AG04449 (cell line): ENCODE results near the gene VSTM1.

Source experiments
- CTCF ChIA-PET: fragments of 350-600 bp; formaldehyde crosslinking; extraction: SDS; loops from one replicate; lab custom pipeline; 2021; ENCODE audit warnings: antibody characterized with exemption; lab: Yijun Ruan, JAX
- POLR2A ChIA-PET: fragments of 400-600, 350-600 bp; formaldehyde crosslinking; extraction: SDS; loops from one replicate; lab custom pipeline; 2020; ENCODE audit warnings: antibody characterized with exemption, inconsistent platforms; lab: Yijun Ruan, JAX
- DNase-seq: peaks from one replicate; pipeline ENCODE4 v3.0.0-alpha.2; 2010; ENCODE audit warnings: low read depth, low spot score
- H3K4me3 ChIP-seq: 2 replicates; pipeline ENCODE4 v1.5.1; 2011; ENCODE audit warnings: low read depth, mild to moderate bottlenecking, control low read depth, low read length
- CTCF ChIP-seq: IDR thresholded peaks from one replicate; pipeline ENCODE4 v1.5.1; 2011; ENCODE audit warnings: mild to moderate bottlenecking, moderate library complexity, low read length, control low read depth, inconsistent platforms; ENCODE audit not compliant: insufficient read depth; ENCODE audit errors: missing control alignments

VSTM1 gene

DNA sequence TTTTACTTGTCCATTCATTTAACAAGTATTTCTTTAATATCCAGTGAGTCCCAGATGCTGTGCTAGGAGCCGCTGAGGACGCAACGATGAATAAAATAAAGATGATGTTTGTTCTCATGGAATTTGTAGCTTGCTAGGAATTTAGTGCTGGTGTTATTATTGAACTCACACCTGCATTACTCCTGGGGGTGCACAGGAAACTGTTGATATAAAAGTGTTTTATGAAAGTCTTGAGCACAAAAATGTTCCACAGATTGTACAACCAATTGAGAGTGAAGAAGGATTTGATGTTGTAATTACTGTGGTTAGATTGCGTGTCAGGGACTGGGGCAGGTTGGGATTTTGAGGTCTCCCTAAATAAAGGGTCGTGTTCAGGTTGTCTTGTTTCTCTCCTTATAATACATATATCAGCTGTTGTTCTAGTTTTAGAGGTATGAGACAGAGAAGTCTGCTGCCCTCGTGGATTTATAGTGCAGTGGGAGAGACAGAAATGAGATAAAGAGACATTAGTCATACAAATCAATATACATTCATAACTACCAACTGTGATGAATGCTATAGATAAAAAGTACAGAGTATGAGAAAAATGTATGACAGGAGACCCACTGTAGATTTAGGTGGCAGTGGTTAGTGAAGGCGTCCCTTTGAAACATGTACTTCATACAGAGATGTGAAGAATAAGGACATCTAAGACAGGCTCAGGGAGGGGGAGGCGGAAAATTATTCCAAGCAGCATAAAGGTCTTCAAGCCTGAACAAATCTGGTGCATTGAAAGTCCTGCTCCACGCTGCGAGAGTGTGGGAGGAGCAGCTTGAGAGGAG is 61.0 kb downstream of the VSTM1 start:
- TF ChIP-seq CTCF, result no peak
- no peak for DNase-seq
- ChIA-PET CTCF (interaction anchor here (1.1 kb wide), 1 partner anchor 21 kb away, joined by 3 read pairs; no protein-coding TSS in a partner anchor), POLR2A (no interaction called here)
- no peak overlapping the region for H3K4me3 ChIP-seq

- POLR2A ChIA-PET, result no interaction called here
- DNase-seq, result no peak
- no peak for TF ChIP-seq CTCF
- no peak overlapping the region for H3K4me3 ChIP-seq
- CTCF ChIA-PET, result interaction anchor here (0.9 kb wide), 2 partner anchors 22 to 208 kb away, joined by 3 read pairs; no protein-coding TSS in a partner anchor
These were observed 62.2 kb downstream of the VSTM1 start for GRCh38 chr19:54001496-54001895.

DNA sequence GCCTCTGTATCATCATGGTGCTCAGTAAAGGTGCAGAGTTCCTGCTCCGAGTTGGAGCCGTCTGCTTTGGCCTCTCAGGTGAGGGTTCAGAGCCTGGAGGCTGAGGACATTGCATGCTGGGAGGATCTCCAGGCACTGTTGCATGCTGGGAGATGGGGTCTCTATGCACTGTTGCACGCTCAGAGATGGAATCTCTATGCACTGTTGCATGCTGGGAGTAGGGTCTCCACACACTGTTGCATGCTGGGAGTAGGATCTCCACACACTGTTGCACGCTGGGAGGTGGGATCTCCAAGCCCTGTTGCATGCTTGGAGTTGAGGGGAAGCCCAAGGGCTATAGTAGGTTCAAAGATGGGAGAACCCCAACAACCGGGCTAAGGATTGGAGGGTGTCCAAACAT is 64.0 kb downstream of the VSTM1 start:
- POLR2A ChIA-PET, result no interaction called here

GRCh38 chr19:53998223-53998622 is 65.5 kb downstream of the VSTM1 start:
- no peak for TF ChIP-seq CTCF
- H3K4me3 ChIP-seq, result no peak overlapping the region
- ChIA-PET CTCF (no interaction called here), POLR2A (no interaction called here)
- DNase-seq, result no peak

More for the DNA sequence above, 64.0 kb downstream of the VSTM1 start:
- DNase-seq, result no peak
- CTCF ChIA-PET, result no interaction called here
- H3K4me3 ChIP-seq, result no peak overlapping the region
- no peak for TF ChIP-seq CTCF

- H3K4me3 ChIP-seq, result no peak overlapping the region
- no peak for DNase-seq
- POLR2A ChIA-PET, result no interaction called here
- CTCF ChIA-PET, result interaction anchor here (1.4 kb wide), 1 partner anchor 35 kb away, joined by 3 read pairs; no protein-coding TSS in a partner anchor
- no peak for TF ChIP-seq CTCF
These were observed 68.9 kb downstream of the VSTM1 start for GRCh38 chr19:53994811-53995210.

GRCh38 chr19:53993448-53993847 is 70.2 kb downstream of the VSTM1 start:
- ChIA-PET POLR2A (no interaction called here), CTCF (interaction anchor here (1.4 kb wide), 1 partner anchor 37 kb away, joined by 3 read pairs; no protein-coding TSS in a partner anchor)
- DNase-seq, result no peak
- no peak overlapping the region for H3K4me3 ChIP-seq
- no peak for TF ChIP-seq CTCF
